SK-N-DZ (cell line): ENCODE data around the gene POLR2H.

Experiments used
- DNase-seq: peaks from one replicate; pipeline ENCODE4 v3.0.0-alpha.2; 2015; ENCODE audit warnings: low spot score

The POLR2H gene

GRCh38 chr3:184371570-184372018, 10.1 kb downstream of the POLR2H start:
- peak; percentile 85 for DNase-seq

- no peak for DNase-seq
Observed at GRCh38 chr3:184372296-184372821, 10.8 kb downstream of the POLR2H start.

GRCh38 chr3:184372911-184373310, 11.4 kb downstream of the POLR2H start:
- no peak for DNase-seq

- DNase-seq = no peak
Observed at GRCh38 chr3:184373422-184373821, 11.9 kb downstream of the POLR2H start.

- DNase-seq = no peak
Observed at GRCh38 chr3:184375747-184376461, 14.4 kb downstream of the POLR2H start.

GRCh38 chr3:184377374-184377773, 15.9 kb downstream of the POLR2H start:
- DNase-seq = no peak

- peak; percentile 86 for DNase-seq
Observed at GRCh38 chr3:184377882-184378445, 16.5 kb downstream of the POLR2H start, which contains the start of gene THPO. THPO (minus strand) TSS chr3:184378207; CDS start chr3:184376259, 1,948 bp downstream.

- DNase-seq = no peak
Observed at GRCh38 chr3:184378651-184379357, 17.3 kb downstream of the POLR2H start.

GRCh38 chr3:184379358-184380184, 18.1 kb downstream of the POLR2H start, which contains the start of gene CHRD:
CHRD (plus strand) TSS chr3:184380054; CDS start chr3:184380319, 265 bp downstream.
- DNase-seq = no peak

GRCh38 chr3:184380185-184380626, 18.7 kb downstream of the POLR2H start:
- no peak for DNase-seq

GRCh38 chr3:184380627-184381260, 19.2 kb downstream of the POLR2H start:
- no peak for DNase-seq

- DNase-seq = no peak
Observed at GRCh38 chr3:184381261-184382224, 20.0 kb downstream of the POLR2H start.

GRCh38 chr3:184382326-184383032, 21.0 kb downstream of the POLR2H start:
- no peak for DNase-seq

- no peak for DNase-seq
Observed at GRCh38 chr3:184383033-184383740, 21.7 kb downstream of the POLR2H start.

- no peak for DNase-seq
Observed at GRCh38 chr3:184384342-184384741, 22.8 kb downstream of the POLR2H start.

GRCh38 chr3:184384856-184385422, 23.4 kb downstream of the POLR2H start:
- no peak for DNase-seq

GRCh38 chr3:184386047-184386806, 24.7 kb downstream of the POLR2H start:
- no peak for DNase-seq
